IMR-90 (cell line): ENCODE data around the gene UBXN6. TPM values are rescaled to one million over a fixed set of nuclear protein-coding genes. Genes with fewer than 3 reads are reported as not detected.

Experiments used
- ATAC-seq: fragments of 200-7000 bp; cut with Tn5 transposase; 2 replicates; pipeline ENCODE4 v1.9.1; 2020; ENCODE audit warnings: low read depth, mild to moderate bottlenecking, moderate library complexity
- BruUV-seq: library from RNA; stranded (reverse); fragments of 400-500 nt; replicated peaks from 2 replicates; lab custom pipeline; 2021; lab: Mats Ljungman, UMichigan
- CTCF ChIA-PET: fragments of 300-600 bp; formaldehyde crosslinking; extraction: SDS; loops from one replicate; lab custom pipeline; 2021; ENCODE audit warnings: antibody characterized with exemption; lab: Yijun Ruan, JAX
- POLR2A ChIA-PET: fragments of 300-600 bp; sonication (Branson Sonifier 250); formaldehyde crosslinking; loops from one replicate; lab custom pipeline; 2022; ENCODE audit warnings: antibody characterized with exemption; ENCODE audit not compliant: unreplicated experiment; lab: Charles Lee
- DNase-seq: peaks from one replicate; pipeline ENCODE4 v3.0.0; 2013
- H2AFZ ChIP-seq: replicated peaks from 2 replicates; pipeline ENCODE3; 2013; ENCODE audit warnings: low read length, mild to moderate bottlenecking; ENCODE audit not compliant: poor library complexity
- H2AK5ac ChIP-seq: 2 replicates; pipeline ENCODE4 v1.6.1; 2013; ENCODE audit warnings: low read depth, low read length, inconsistent platforms
- H2AK9ac ChIP-seq: replicated peaks from 2 replicates; pipeline ENCODE3; 2013; ENCODE audit warnings: mild to moderate bottlenecking, low read depth, low read length, moderate library complexity; ENCODE audit not compliant: poor library complexity
- H2BK120ac ChIP-seq: 2 replicates; pipeline ENCODE4 v1.6.1; 2013; ENCODE audit warnings: low read depth, low read length, inconsistent platforms
- H2BK15ac ChIP-seq: 3 replicates; pipeline ENCODE4 v1.6.1; 2013; ENCODE audit warnings: low read depth, low read length, inconsistent platforms
- H2BK20ac ChIP-seq: 2 replicates; pipeline ENCODE4 v1.6.1; 2013; ENCODE audit warnings: low read depth, mild to moderate bottlenecking, inconsistent platforms, low read length, moderate library complexity
- H2BK5ac ChIP-seq: 2 replicates; pipeline ENCODE4 v1.6.1; 2013; ENCODE audit warnings: mild to moderate bottlenecking, low read depth, low read length, inconsistent platforms; ENCODE audit not compliant: poor library complexity, severe bottlenecking
- H3K14ac ChIP-seq: replicated peaks from 2 replicates; pipeline ENCODE4 v1.6.1; 2013; ENCODE audit warnings: low read depth, low read length, inconsistent platforms
- H3K18ac ChIP-seq: 2 replicates; pipeline ENCODE4 v1.6.1; 2013; ENCODE audit warnings: low read depth, low read length, control low read depth
- H3K23ac ChIP-seq: 2 replicates; pipeline ENCODE4 v1.6.1; 2013; ENCODE audit warnings: low read depth, low read length, inconsistent platforms
- H3K27ac ChIP-seq: 2 replicates; pipeline ENCODE4 v1.5.1; 2013; ENCODE audit warnings: mild to moderate bottlenecking, control low read depth, low read length; ENCODE audit not compliant: insufficient read depth
- H3K27me3 ChIP-seq: 2 replicates; pipeline ENCODE4 v1.6.1; 2013; ENCODE audit warnings: low read length; ENCODE audit not compliant: control insufficient read depth, insufficient read depth
- H3K36me3 ChIP-seq: 2 replicates; pipeline ENCODE4 v1.6.1; 2013; ENCODE audit warnings: low read length, mixed read lengths; ENCODE audit not compliant: control insufficient read depth, insufficient read depth
- H3K4ac ChIP-seq: 2 replicates; pipeline ENCODE4 v1.6.1; 2013; ENCODE audit warnings: low read depth, low read length, inconsistent platforms
- H3K4me1 ChIP-seq: 2 replicates; pipeline ENCODE4 v1.6.1; 2013; ENCODE audit warnings: low read length, mixed read lengths; ENCODE audit not compliant: control insufficient read depth, insufficient read depth
- H3K4me2 ChIP-seq: 2 replicates; pipeline ENCODE4 v1.6.1; 2013; ENCODE audit warnings: low read depth, mild to moderate bottlenecking, control low read depth, low read length, moderate library complexity
- H3K4me3 ChIP-seq: 2 replicates; pipeline ENCODE4 v1.5.1; 2013; ENCODE audit warnings: low read depth, mild to moderate bottlenecking, control low read depth, low read length, moderate library complexity; ENCODE audit not compliant: insufficient read depth
- H3K56ac ChIP-seq: 2 replicates; pipeline ENCODE4 v1.6.1; 2013; ENCODE audit warnings: low read length, inconsistent platforms; ENCODE audit not compliant: insufficient read depth; ENCODE audit errors: extremely low read depth
- H3K79me1 ChIP-seq, 2 experiments: 2 replicates each; pipeline ENCODE4 v1.6.1; 2013; ENCODE audit warnings: low read length in 2 of 2, inconsistent platforms in 1 of 2, low read depth in 1 of 2
- H3K9ac ChIP-seq: 2 replicates; pipeline ENCODE4 v1.6.1; 2013; ENCODE audit warnings: low read depth, low read length, control low read depth
- H3K9me1 ChIP-seq: 2 replicates; pipeline ENCODE4 v1.6.1; 2013; ENCODE audit warnings: low read length, inconsistent platforms; ENCODE audit not compliant: insufficient read depth
- H3K9me3 ChIP-seq: 2 replicates; pipeline ENCODE4 v1.6.1; 2013; ENCODE audit warnings: low read length; ENCODE audit not compliant: control insufficient read depth, insufficient read depth
- H4K20me1 ChIP-seq: 2 replicates; pipeline ENCODE4 v1.6.1; 2013; ENCODE audit warnings: low read length, inconsistent platforms; ENCODE audit not compliant: insufficient read depth
- H4K5ac ChIP-seq: 2 replicates; pipeline ENCODE4 v1.6.1; 2013; ENCODE audit warnings: mild to moderate bottlenecking, low read depth, low read length, control low read depth
- H4K8ac ChIP-seq, 2 experiments: 2 replicates each; pipeline ENCODE4 v1.6.1; 2013; ENCODE audit warnings: low read depth in 2 of 2, low read length in 2 of 2, control low read depth in 1 of 2, inconsistent platforms in 1 of 2
- H4K91ac ChIP-seq: 2 replicates; pipeline ENCODE4 v1.6.1; 2013; ENCODE audit warnings: low read depth, low read length, inconsistent platforms; ENCODE audit not compliant: insufficient read depth
- CEBPB ChIP-seq: IDR thresholded peaks from 2 replicates; pipeline ENCODE4 v1.6.1; 2012; ENCODE audit warnings: low read depth, low read length, improper control_type of control experiment
- CHD1 ChIP-seq: IDR thresholded peaks from 2 replicates; pipeline ENCODE4 v1.6.1; 2012; ENCODE audit warnings: low read depth, low read length, improper control_type of control experiment
- FOS ChIP-seq: fragments of 150-350 bp; IDR thresholded peaks from 2 replicates; pipeline ENCODE4 v1.6.1; 2016; ENCODE audit warnings: low read depth, low read length
- MAZ ChIP-seq: IDR thresholded peaks from 2 replicates; pipeline ENCODE4 v1.6.1; 2012; ENCODE audit warnings: low read depth, mild to moderate bottlenecking, low read length, improper control_type of control experiment, moderate library complexity, borderline replicate concordance
- MXI1 ChIP-seq: IDR thresholded peaks from 2 replicates; pipeline ENCODE4 v1.6.1; 2012; ENCODE audit warnings: low read depth, mild to moderate bottlenecking, low read length, moderate library complexity, borderline replicate concordance
- NFE2L2 ChIP-seq: fragments of 150-350 bp; IDR thresholded peaks from 2 replicates; pipeline ENCODE4 v1.6.1; 2016; ENCODE audit warnings: low read depth, mild to moderate bottlenecking, low read length
- POLR2A ChIP-seq: IDR thresholded peaks from 2 replicates; pipeline ENCODE4 v1.6.1; 2012; ENCODE audit warnings: mild to moderate bottlenecking, low read depth, low read length
- RAD21 ChIP-seq: IDR thresholded peaks from 2 replicates; pipeline ENCODE4 v1.6.1; 2012; ENCODE audit warnings: low read length, improper control_type of control experiment
- SMC3 ChIP-seq: fragments of 150-350 bp; IDR thresholded peaks from 2 replicates; pipeline ENCODE4 v1.6.1; 2016; ENCODE audit warnings: low read depth, mild to moderate bottlenecking, antibody characterized with exemption, low read length, moderate library complexity
- WGBS, 2 experiments: methylation state at CpG; one replicate each; pipeline versions ENCODE4 v1.1.5 to v1.1.7; 2013; ENCODE audit warnings: missing lambda C conversion rate in 2 of 2; ENCODE audit not compliant: insufficient read length in 1 of 2; ENCODE audit errors: extremely low coverage in 2 of 2; 5-methylcytosine and 5-hydroxymethylcytosine counted together
- dilution Hi-C: fragments of 300-500 bp; cut with HindIII; formaldehyde crosslinking; loops from one replicate; pipeline ENCODE4 v1.14.3; 2018; ENCODE audit warnings: low sequenced_read_pairs; ENCODE audit not compliant: unreplicated experiment
- in situ Hi-C: fragments of 300-500 bp; cut with MboI; formaldehyde crosslinking; loops from 3 replicates; pipeline ENCODE4 v1.14.3; 2019; ENCODE audit warnings: low sequenced_read_pairs, inconsistent platforms, mixed read lengths
- intact Hi-C: fragments of 100-400 bp; cut with micrococcal nuclease; formaldehyde crosslinking; loops from 2 replicates; pipeline ENCODE4 v1.10.0; 2022
- polyA plus RNA-seq, 3 experiments: library from polyadenylated mRNA; depleted of rRNA; stranded (reverse); fragments of >200 nt; gene quantifications; 2 replicates each; pipeline ENCODE4 v1.2.3, GENCODE V29; 2012; ENCODE audit warnings: low replicate concordance in 1 of 3
- total RNA-seq: library from RNA; depleted of rRNA; stranded (reverse); fragments of >200 nt; gene quantifications from 2 replicates; pipeline ENCODE4 v1.2.3, GENCODE V29; 2012
- TF ChIP-seq, protein P1 (sequence below): fragments of 150-350 bp; IDR thresholded peaks from 2 replicates; pipeline ENCODE4 v1.6.1; 2017; ENCODE audit warnings: mild to moderate bottlenecking, antibody characterized with exemption, low read length, low read depth

Gene UBXN6
- total and polyA plus RNA-seq, 2 of the 4 experiments (the other 2 are of a cell fraction): 84.2 to 86.5 TPM

GRCh38 chr19:4498694-4499093 lies 41.1 kb upstream of the UBXN6 start:
- dilution Hi-C loops: no loop called here

More at GRCh38 chr19:4498694-4499093, 41.1 kb upstream of the UBXN6 start:
- Histone ChIP-seq H3K18ac (no peak overlapping the region), H3K9me1 (no peaks in the 10 kb centered on the region), H3K4ac (no peak overlapping the region), H4K91ac (no peak overlapping the region), H2BK5ac (no peak overlapping the region), H2AK9ac (no peak overlapping the region), H4K20me1 (no peaks in the 10 kb centered on the region), H3K9ac (no peak overlapping the region), H3K27ac (no peak overlapping the region), H3K23ac (no peak overlapping the region), H3K4me1 (no peaks in the 10 kb centered on the region), H2BK120ac (no peak overlapping the region), H2BK15ac (no peak overlapping the region), H3K36me3 (peaks cover 75% of the 10 kb centered on the region), H2AK5ac (no peak overlapping the region), H3K9me3 (no peaks in the 10 kb centered on the region), H2AFZ (no peak overlapping the region), H4K8ac (no peak overlapping the region), H3K14ac (no peak overlapping the region), H3K79me1 (no peaks in the 10 kb centered on the region), H3K4me2 (no peak overlapping the region), H2BK20ac (no peak overlapping the region), H4K5ac (no peak overlapping the region), H3K27me3 (no peaks in the 10 kb centered on the region), H3K56ac (no peak overlapping the region), H3K4me3 (no peak overlapping the region)
- POLR2A ChIA-PET: no interaction called here
- intact Hi-C loops: no loop called here
- BruUV-seq: no TSS peak
- WGBS, 2 experiments: 60% methylated on average over 1 of the region's 12 CpGs; no CpG with 5 or more reads in 1 of the 2 experiments
- in situ Hi-C loops: no loop called here
- TF ChIP-seq CHD1 (no peak), CEBPB (no peak), SMC3 (no peak), MAZ (no peak), RAD21 (no peak), FOS (no peak), POLR2A (no peak), NFE2L2 (no peak), MXI1 (no peak)
- TF ChIP-seq, protein P1, sequence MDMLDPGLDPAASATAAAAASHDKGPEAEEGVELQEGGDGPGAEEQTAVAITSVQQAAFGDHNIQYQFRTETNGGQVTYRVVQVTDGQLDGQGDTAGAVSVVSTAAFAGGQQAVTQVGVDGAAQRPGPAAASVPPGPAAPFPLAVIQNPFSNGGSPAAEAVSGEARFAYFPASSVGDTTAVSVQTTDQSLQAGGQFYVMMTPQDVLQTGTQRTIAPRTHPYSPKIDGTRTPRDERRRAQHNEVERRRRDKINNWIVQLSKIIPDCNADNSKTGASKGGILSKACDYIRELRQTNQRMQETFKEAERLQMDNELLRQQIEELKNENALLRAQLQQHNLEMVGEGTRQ: no peak
- ATAC-seq (no peak), DNase-seq (no peak)
- CTCF ChIA-PET: no interaction called here
